Colon (tissue), 2 donors: ENCODE measurements around the gene PIGZ.
A peak's percentile ranks its signal among the peaks of the same experiment; 100 is the strongest.

Experiments
- FAIRE-seq: peaks from 2 replicates; lab custom pipeline; 2012; peaks lifted over from hg19 to GRCh38; lab: Jason Lieb, UNC
- donor health status: control.
- donor health status: control.

PIGZ gene

GRCh38 chr3:197001106-197001971 is 32.7 kb upstream of the PIGZ start:
- FAIRE-seq, result no peak

- no peak for FAIRE-seq
Observed at GRCh38 chr3:197000211-197000610, 31.6 kb upstream of the PIGZ start.

- FAIRE-seq, result no peak
Observed at GRCh38 chr3:196998966-196999760, 30.5 kb upstream of the PIGZ start.

GRCh38 chr3:196997311-196997710 is 28.7 kb upstream of the PIGZ start:
- FAIRE-seq, result no peak

GRCh38 chr3:196996454-196997265 is 28.0 kb upstream of the PIGZ start:
- no peak for FAIRE-seq

- no peak for FAIRE-seq
Observed at GRCh38 chr3:196995646-196996355, 27.2 kb upstream of the PIGZ start.

GRCh38 chr3:196995027-196995426 is 26.4 kb upstream of the PIGZ start:
- no peak for FAIRE-seq

- FAIRE-seq, result no peak
Observed at GRCh38 chr3:196994056-196994455, 25.4 kb upstream of the PIGZ start.

- FAIRE-seq, result no peak
Observed at GRCh38 chr3:196992461-196993065, 23.9 kb upstream of the PIGZ start.

GRCh38 chr3:196991581-196992460 is 23.2 kb upstream of the PIGZ start:
- FAIRE-seq, result no peak

- no peak for FAIRE-seq
Observed at GRCh38 chr3:196990601-196991007, 22.0 kb upstream of the PIGZ start.

- no peak for FAIRE-seq
Observed at GRCh38 chr3:196989721-196990262, 21.2 kb upstream of the PIGZ start.

GRCh38 chr3:196988241-196989029 is 19.8 kb upstream of the PIGZ start:
- no peak for FAIRE-seq

GRCh38 chr3:196987022-196987421 is 18.4 kb upstream of the PIGZ start:
- FAIRE-seq, result no peak

GRCh38 chr3:196985954-196986885 is 17.6 kb upstream of the PIGZ start:
- FAIRE-seq, result peak; percentile 86

- no peak for FAIRE-seq
Observed at GRCh38 chr3:196985298-196985697, 16.7 kb upstream of the PIGZ start.

- FAIRE-seq, result no peak
Observed at GRCh38 chr3:196983186-196983585, 14.6 kb upstream of the PIGZ start.

- FAIRE-seq, result no peak
Observed at GRCh38 chr3:196981657-196982056, 13.0 kb upstream of the PIGZ start.
